ENCODE results near the gene AHCYL1. TPM values are rescaled to one million over a fixed set of nuclear protein-coding genes. Genes with fewer than 3 reads are reported as not detected.

Gene AHCYL1
- total RNA-seq, 2 donors from 2014 or later, result 47.5 to 51.5 TPM

DNA sequence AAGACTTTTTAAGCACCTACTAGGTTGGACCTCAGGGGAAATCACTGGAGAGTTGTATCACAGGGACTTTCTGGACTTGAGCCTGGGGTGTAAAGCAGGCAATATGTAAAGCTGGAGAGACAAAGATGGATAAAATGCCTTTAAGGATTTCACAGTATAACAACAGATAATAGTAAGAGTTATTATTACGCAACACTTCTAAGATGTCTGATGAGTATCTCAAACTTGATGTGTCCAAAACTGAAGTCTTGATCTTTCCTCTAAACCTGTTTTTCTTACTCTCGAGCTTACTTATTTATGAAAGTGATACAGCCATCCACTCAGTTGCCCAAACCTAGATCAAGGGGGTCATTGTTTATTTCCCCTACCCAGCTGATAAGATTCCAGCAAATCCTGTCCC lies 47.8 kb downstream of the AHCYL1 start:
- Histone ChIP-seq H3K36me3 (no peaks in the 10 kb centered on the region), H3K27me3 (replicated peaks; ENCODE audit: insufficient read depth) (no peaks in the 10 kb centered on the region), H3K9me3 (no peaks in the 10 kb centered on the region), H3K4me3 (no peak overlapping the region), H3K4me1 (replicated peaks) (peaks cover 3% of the 10 kb centered on the region), H3K27ac (no peak overlapping the region)
- intact Hi-C loops (cut with DNase I), result no loop called here
- DNase-seq (ENCODE audit: low spot score), result no peak
- 81% methylated on average over 2 of the region's 2 CpGs for WGBS
- no peak for TF ChIP-seq POLR2AphosphoS5 (IDR thresholded peaks at IDR 0.05)
- TF ChIP-seq POLR2A (IDR thresholded peaks at IDR 0.05), result no peak
- TF ChIP-seq, protein P1, sequence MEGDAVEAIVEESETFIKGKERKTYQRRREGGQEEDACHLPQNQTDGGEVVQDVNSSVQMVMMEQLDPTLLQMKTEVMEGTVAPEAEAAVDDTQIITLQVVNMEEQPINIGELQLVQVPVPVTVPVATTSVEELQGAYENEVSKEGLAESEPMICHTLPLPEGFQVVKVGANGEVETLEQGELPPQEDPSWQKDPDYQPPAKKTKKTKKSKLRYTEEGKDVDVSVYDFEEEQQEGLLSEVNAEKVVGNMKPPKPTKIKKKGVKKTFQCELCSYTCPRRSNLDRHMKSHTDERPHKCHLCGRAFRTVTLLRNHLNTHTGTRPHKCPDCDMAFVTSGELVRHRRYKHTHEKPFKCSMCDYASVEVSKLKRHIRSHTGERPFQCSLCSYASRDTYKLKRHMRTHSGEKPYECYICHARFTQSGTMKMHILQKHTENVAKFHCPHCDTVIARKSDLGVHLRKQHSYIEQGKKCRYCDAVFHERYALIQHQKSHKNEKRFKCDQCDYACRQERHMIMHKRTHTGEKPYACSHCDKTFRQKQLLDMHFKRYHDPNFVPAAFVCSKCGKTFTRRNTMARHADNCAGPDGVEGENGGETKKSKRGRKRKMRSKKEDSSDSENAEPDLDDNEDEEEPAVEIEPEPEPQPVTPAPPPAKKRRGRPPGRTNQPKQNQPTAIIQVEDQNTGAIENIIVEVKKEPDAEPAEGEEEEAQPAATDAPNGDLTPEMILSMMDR (IDR thresholded peaks at IDR 0.05), result no peak

DNA sequence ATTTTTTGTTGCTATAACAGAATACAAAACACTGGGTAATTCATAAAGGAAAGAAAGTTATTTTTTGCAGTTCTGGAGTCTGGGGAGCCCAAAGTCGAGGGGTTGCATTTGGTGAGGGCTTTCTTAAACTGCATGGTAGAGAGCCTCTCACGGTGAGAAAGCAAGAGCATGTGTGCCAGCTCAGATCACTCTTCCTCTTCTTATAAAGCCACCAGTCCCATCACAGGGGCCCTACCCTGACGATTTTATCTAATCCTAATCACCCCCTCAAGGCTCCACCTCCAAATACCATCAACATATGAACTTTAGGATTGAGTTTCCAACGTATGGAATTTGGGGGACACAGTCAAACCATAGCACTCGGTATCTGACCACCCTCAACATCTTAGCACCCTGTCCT lies 48.9 kb downstream of the AHCYL1 start:
- H3K36me3 ChIP-seq, result peaks cover 4 to 5% of the 10 kb centered on the region in 2 donors
- intact Hi-C loops (cut with DNase I), result no loop called here
- H3K4me3 ChIP-seq, result no peak overlapping the region
- no peak overlapping the region for H3K27ac ChIP-seq
- 95% methylated on average over 5 of the region's 5 CpGs for WGBS
- no peaks in the 10 kb centered on the region for H3K9me3 ChIP-seq
- no peak for TF ChIP-seq POLR2A (IDR thresholded peaks at IDR 0.05)
- TF ChIP-seq, protein P1 (IDR thresholded peaks at IDR 0.05), result no peak
- TF ChIP-seq POLR2AphosphoS5 (IDR thresholded peaks at IDR 0.05), result no peak
- H3K4me1 ChIP-seq (replicated peaks), result peaks cover 3% of the 10 kb centered on the region
- no peak for DNase-seq (ENCODE audit: low spot score)
- H3K27me3 ChIP-seq (replicated peaks; ENCODE audit: insufficient read depth), result no peaks in the 10 kb centered on the region

DNA sequence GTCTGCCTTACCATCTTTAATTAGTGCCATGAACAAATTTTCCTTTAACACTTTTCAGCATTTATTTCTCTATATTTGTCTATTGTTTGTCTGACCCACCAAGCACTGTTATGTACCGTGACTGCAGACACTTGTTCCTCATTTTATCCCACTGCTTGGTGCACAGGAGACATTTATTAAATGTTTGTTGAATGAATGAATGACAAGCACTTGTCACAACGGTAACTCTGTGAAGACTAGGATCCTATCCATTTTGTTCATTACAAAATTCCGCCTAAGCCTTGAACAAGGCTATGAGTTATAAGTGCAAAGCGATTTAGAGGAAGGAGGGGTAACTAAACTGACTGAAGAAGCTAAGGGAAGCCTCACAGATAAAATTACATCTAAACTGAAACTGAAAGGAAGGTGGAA lies 49.5 kb downstream of the AHCYL1 start:
- intact Hi-C loops (cut with DNase I), result no loop called here
- DNase-seq (ENCODE audit: low spot score), result no peak
- peak overlapping the region; percentile 84 to 87 for H3K27ac ChIP-seq
- peak overlapping the region; percentile 96 to 97 for H3K4me3 ChIP-seq
- no peaks in the 10 kb centered on the region for H3K27me3 ChIP-seq (replicated peaks; ENCODE audit: insufficient read depth)
- H3K36me3 ChIP-seq, result peaks cover 7 to 8% of the 10 kb centered on the region in 2 donors
- TF ChIP-seq, protein P1 (IDR thresholded peaks at IDR 0.05), result no peak
- TF ChIP-seq POLR2A (IDR thresholded peaks at IDR 0.05), result no peak
- peaks cover 3% of the 10 kb centered on the region for H3K4me1 ChIP-seq (replicated peaks)
- no peaks in the 10 kb centered on the region for H3K9me3 ChIP-seq
- 64% methylated on average over 4 of the region's 4 CpGs for WGBS

DNA sequence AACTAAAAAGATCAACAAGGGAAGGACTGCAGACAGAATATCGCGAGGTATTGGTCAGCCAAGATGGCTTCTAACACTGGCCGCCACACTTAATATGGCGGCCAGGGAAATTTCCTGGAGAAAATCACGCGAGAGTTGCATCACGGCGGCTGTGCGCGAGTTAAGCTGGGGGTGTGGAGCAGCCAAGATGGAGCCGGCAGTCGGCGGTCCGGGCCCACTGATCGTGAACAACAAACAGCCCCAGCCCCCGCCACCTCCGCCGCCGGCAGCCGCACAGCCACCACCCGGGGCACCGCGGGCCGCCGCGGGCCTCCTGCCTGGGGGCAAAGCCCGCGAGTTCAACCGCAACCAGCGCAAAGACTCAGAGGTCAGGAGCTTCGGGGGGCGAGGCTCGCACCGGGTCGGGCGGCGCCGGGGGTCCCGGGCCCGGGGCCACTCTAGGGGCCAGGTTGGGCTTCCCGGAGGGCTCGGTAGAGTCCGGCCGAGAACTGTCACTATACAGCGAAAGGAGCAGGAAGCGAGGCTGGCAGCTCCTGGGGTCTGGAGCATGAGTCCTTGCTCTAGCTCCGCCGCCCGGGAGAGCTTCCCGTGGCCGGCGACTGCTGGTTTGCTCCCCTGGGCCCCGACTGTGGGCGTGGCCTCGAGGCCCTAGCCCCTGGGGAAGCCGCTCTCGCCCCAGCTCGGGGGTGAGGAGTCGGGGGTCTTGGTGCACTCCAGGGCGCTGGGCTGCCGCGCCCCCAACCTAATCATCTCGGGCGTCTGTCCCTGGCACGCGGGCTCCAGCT lies 50.1 kb downstream of the AHCYL1 start, which contains the start of gene STRIP1:
STRIP1 (plus strand) TSS at position 174 of the 785 bp plus-strand sequence; CDS start at position 188, 14 bp downstream.
- under 1% methylated on average over 61 of the region's 66 CpGs for WGBS
- TF ChIP-seq, protein P1 (IDR thresholded peaks at IDR 0.05), result peak in 2 of 4 experiments; percentile 7 to 21
- TF ChIP-seq POLR2AphosphoS5 (IDR thresholded peaks at IDR 0.05) (peak; percentile 96), POLR2A (IDR thresholded peaks at IDR 0.05) (peak; percentile 54)
- Histone ChIP-seq H3K36me3 (peaks cover 11 to 12% of the 10 kb centered on the region in 2 donors), H3K27me3 (replicated peaks; ENCODE audit: insufficient read depth) (no peaks in the 10 kb centered on the region), H3K27ac (peak within 1 kb of the TSS; percentile 84 to 87), H3K9me3 (no peaks in the 10 kb centered on the region), H3K4me1 (replicated peaks) (peaks cover 3% of the 10 kb centered on the region), H3K4me3 (peak within 1 kb of the TSS; percentile 96 to 97)
- intact Hi-C loops (cut with DNase I), result no loop called here
- DNase-seq (ENCODE audit: low spot score), result peak; percentile 90
